DND-41 (cell line): Measurements from ENCODE around the gene ENGASE.

Experiments used
- ATAC-seq: fragments of 200-7000 bp; cut with Tn5 transposase; 3 replicates; pipeline ENCODE4 v1.9.1; 2021; ENCODE audit warnings: low read depth; ENCODE audit not compliant: insufficient read depth
- DNase-seq: peaks from one replicate; pipeline ENCODE4 v3.0.0-alpha.2; 2020
- H2AFZ ChIP-seq: 2 replicates; pipeline ENCODE4 v1.6.0; 2012; ENCODE audit warnings: low read depth, low read length
- H3K27ac ChIP-seq: 2 replicates; pipeline ENCODE4 v1.5.1; 2012; ENCODE audit warnings: low read length, inconsistent platforms
- H3K27me3 ChIP-seq: fragments of 200-600 bp; sonication (generic); 2 replicates; pipeline ENCODE4 v1.6.0; 2012; ENCODE audit warnings: low read length, mild to moderate bottlenecking, inconsistent platforms; ENCODE audit not compliant: insufficient read depth, poor library complexity
- H3K36me3 ChIP-seq: 2 replicates; pipeline ENCODE4 v1.5.1; 2012; ENCODE audit warnings: low read length, inconsistent platforms; ENCODE audit not compliant: insufficient read depth
- H3K4me1 ChIP-seq: 2 replicates; pipeline ENCODE4 v1.5.1; 2012; ENCODE audit warnings: mild to moderate bottlenecking, low read length; ENCODE audit not compliant: insufficient read depth
- H3K4me2 ChIP-seq: 2 replicates; pipeline ENCODE4 v1.6.0; 2012; ENCODE audit warnings: mild to moderate bottlenecking, moderate library complexity, low read length, inconsistent platforms; ENCODE audit not compliant: insufficient read depth
- H3K4me3 ChIP-seq, 2 experiments: fragments of 200-600 bp in 1 of 2; shearing (Covaris generic) in 1 of 2; 2 replicates each; pipeline ENCODE4 v1.5.1; 2012 to 2016; ENCODE audit warnings: inconsistent platforms in 2 of 2, low read length in 2 of 2, mild to moderate bottlenecking in 2 of 2, low read depth in 1 of 2, moderate library complexity in 1 of 2
- H3K79me2 ChIP-seq: 2 replicates; pipeline ENCODE4 v1.6.0; 2012; ENCODE audit warnings: low read length, inconsistent platforms; ENCODE audit not compliant: insufficient read depth
- H3K9ac ChIP-seq: 2 replicates; pipeline ENCODE4 v1.6.0; 2012; ENCODE audit warnings: low read depth, mild to moderate bottlenecking, inconsistent platforms, low read length, moderate library complexity
- H3K9me3 ChIP-seq: 2 replicates; pipeline ENCODE4 v1.5.1; 2012; ENCODE audit warnings: low read length, moderate library complexity, mild to moderate bottlenecking, inconsistent platforms; ENCODE audit not compliant: insufficient read depth, severe bottlenecking
- H4K20me1 ChIP-seq: 2 replicates; pipeline ENCODE4 v1.6.0; 2012; ENCODE audit warnings: low read length; ENCODE audit not compliant: insufficient read depth
- CTCF ChIP-seq: IDR thresholded peaks from 2 replicates; pipeline ENCODE4 v1.5.1; 2012; ENCODE audit warnings: borderline replicate concordance, low read length, moderate library complexity, mild to moderate bottlenecking; ENCODE audit not compliant: poor library complexity, severe bottlenecking; ENCODE audit errors: extremely low read depth
- EZH2 ChIP-seq: IDR thresholded peaks from 3 replicates; pipeline ENCODE4 v1.6.1; 2012; ENCODE audit warnings: borderline replicate concordance, low read depth, mild to moderate bottlenecking, moderate library complexity, low read length, inconsistent platforms; ENCODE audit not compliant: severe bottlenecking

The ENGASE gene

GRCh38 chr17:79048826-79049755 is 25.5 kb upstream of the ENGASE start:
- H3K36me3 ChIP-seq, result no peaks in the 10 kb centered on the region
- no peak overlapping the region for H3K27ac ChIP-seq
- TF ChIP-seq EZH2 (no peak), CTCF (no peak)
- no peaks in the 10 kb centered on the region for H3K4me1 ChIP-seq
- H3K4me3 ChIP-seq, result no peak overlapping the region
- H3K9ac ChIP-seq, result no peak overlapping the region
- no peak for ATAC-seq
- no peaks in the 10 kb centered on the region for H3K9me3 ChIP-seq
- no peaks in the 10 kb centered on the region for H3K27me3 ChIP-seq
- peaks cover 10% of the 10 kb centered on the region for H4K20me1 ChIP-seq
- DNase-seq, result no peak
- H3K79me2 ChIP-seq, result no peaks in the 10 kb centered on the region
- no peak overlapping the region for H3K4me2 ChIP-seq
- no peak overlapping the region for H2AFZ ChIP-seq

- no peaks in the 10 kb centered on the region for H3K27me3 ChIP-seq
- no peaks in the 10 kb centered on the region for H3K9me3 ChIP-seq
- no peak overlapping the region for H3K9ac ChIP-seq
- no peaks in the 10 kb centered on the region for H3K4me1 ChIP-seq
- H3K79me2 ChIP-seq, result no peaks in the 10 kb centered on the region
- H3K36me3 ChIP-seq, result no peaks in the 10 kb centered on the region
- DNase-seq, result no peak
- no peak overlapping the region for H3K4me2 ChIP-seq
- H3K4me3 ChIP-seq, result no peak overlapping the region
- no peak overlapping the region for H2AFZ ChIP-seq
- ATAC-seq, result no peak
- H3K27ac ChIP-seq, result no peak overlapping the region
- H4K20me1 ChIP-seq, result peaks cover 10% of the 10 kb centered on the region
- no peak for TF ChIP-seq EZH2
- TF ChIP-seq CTCF, result no peak
Observed at GRCh38 chr17:79049821-79050220, 24.8 kb upstream of the ENGASE start.

GRCh38 chr17:79050551-79050950 is 24.1 kb upstream of the ENGASE start:
- Histone ChIP-seq H3K27ac (no peak overlapping the region), H3K9me3 (no peaks in the 10 kb centered on the region), H3K36me3 (no peaks in the 10 kb centered on the region), H3K4me1 (no peaks in the 10 kb centered on the region), H3K27me3 (no peaks in the 10 kb centered on the region), H3K4me3 (no peak overlapping the region), H2AFZ (no peak overlapping the region), H3K4me2 (no peak overlapping the region), H4K20me1 (peaks cover 7% of the 10 kb centered on the region), H3K9ac (no peak overlapping the region), H3K79me2 (no peaks in the 10 kb centered on the region)
- ATAC-seq, result no peak
- DNase-seq, result no peak
- no peak for TF ChIP-seq EZH2
- TF ChIP-seq CTCF, result no peak
